Posterior cingulate gyrus (tissue), 11 donors: ENCODE data around the gene TBX6.
"Not testable (repeated sequence)": the region's sequence is repeated elsewhere in the genome, so short reads cannot be mapped to it uniquely, and the experiment has no call there.

ENCODE experiments used
- DNase-seq, 10 donors: peaks; one replicate each; pipeline versions ENCODE4 v3.0.0 to v3.0.0-alpha.2; 2020 to 2021; ENCODE audit warnings: mixed read lengths in 3 of 10
- intact Hi-C: fragments of 100-400 bp; cut with DNase I; formaldehyde crosslinking; loops from one replicate; pipeline ENCODE4 v1.15.1; 2023

TBX6 gene

GRCh38 chr16:30052671-30053372, 38.9 kb downstream of the TBX6 start:
- peak; percentile 83 to 98 (median 93) for DNase-seq
- intact Hi-C loops: no loop called here

- intact Hi-C loops: no loop called here
- DNase-seq: no peak
Observed at GRCh38 chr16:30051518-30051917, 40.2 kb downstream of the TBX6 start.

GRCh38 chr16:30049871-30050270, 41.9 kb downstream of the TBX6 start:
- peak in 7 of 10 donors; percentile 54 to 90 (median 71) for DNase-seq
- intact Hi-C loops: no loop called here

GRCh38 chr16:30046588-30046987, 45.1 kb downstream of the TBX6 start:
- no peak for DNase-seq
- intact Hi-C loops: no loop called here

- intact Hi-C loops: no loop called here
- DNase-seq: no peak
Observed at GRCh38 chr16:30046178-30046577, 45.5 kb downstream of the TBX6 start.

- no peak for DNase-seq
- intact Hi-C loops: no loop called here
Observed at GRCh38 chr16:30041841-30042240, 49.9 kb downstream of the TBX6 start.

- DNase-seq, intact Hi-C loops: not testable (repeated sequence)
Observed at GRCh38 chr16:30040690-30041089, 51.0 kb downstream of the TBX6 start.

- no peak for DNase-seq
- intact Hi-C loops: no loop called here
Observed at GRCh38 chr16:30040221-30040620, 51.5 kb downstream of the TBX6 start.
